ENCODE data around the gene DBX2. TPM values are rescaled to one million over a fixed set of nuclear protein-coding genes. Genes with fewer than 3 reads are reported as not detected.
"Not testable (repeated sequence)": the region's sequence is repeated elsewhere in the genome, so short reads cannot be mapped to it uniquely, and the experiment has no call there.

Gene DBX2
- total and polyA plus RNA-seq, 7 experiments from 2014 or later: not detected

DNA sequence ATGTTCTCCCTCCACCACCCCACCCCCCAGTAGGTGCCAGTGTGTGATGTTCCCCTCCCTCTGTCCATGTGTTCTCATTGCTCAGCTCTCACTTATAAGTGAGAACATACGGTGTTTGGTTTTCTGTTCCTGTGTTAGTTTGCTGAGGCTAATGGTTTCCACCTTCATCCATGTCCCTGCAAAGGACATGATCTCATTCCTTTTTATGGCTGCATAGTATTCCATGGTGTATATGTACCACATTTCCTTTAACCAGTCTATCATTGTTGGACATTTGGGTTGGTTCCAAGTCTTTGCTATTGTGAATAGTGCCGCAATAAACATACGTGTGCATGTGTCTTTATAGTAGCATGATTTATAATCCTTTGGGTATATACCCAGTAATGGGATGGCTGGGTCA lies 33.3 kb upstream of the DBX2 start:
- H3K4me1 ChIP-seq (ENCODE audit: control insufficient read depth in 2 of 2, insufficient read depth in 2 of 2, low read length in 2 of 2); H3K27me3 ChIP-seq (ENCODE audit: control insufficient read depth in 2 of 2, insufficient read depth in 2 of 2, low read length in 2 of 2); H3K27ac ChIP-seq (ENCODE audit: low read depth, low read length); ATAC-seq; intact Hi-C loops (cut with micrococcal nuclease); H3K4me3 ChIP-seq (ENCODE audit: low read length); CTCF ChIA-PET; H3K36me3 Mint-ChIP-seq; DNase-seq; H3K27ac Mint-ChIP-seq; H3K4me3 Mint-ChIP-seq; H3K9me3 ChIP-seq (ENCODE audit: control insufficient read depth in 2 of 3, low read length in 3 of 3); H3K36me3 ChIP-seq (ENCODE audit: control insufficient read depth in 2 of 3, insufficient read depth in 3 of 3, low read length in 3 of 3); H3K4me1 Mint-ChIP-seq; POLR2A ChIA-PET: not testable (repeated sequence)
- Mint-ChIP-seq H3K9me3 (peaks cover 0 to 18% (median 10%) of the 10 kb centered on the region in 11 donors), H3K27me3 (peaks cover 0 to 27% (median 12%) of the 10 kb centered on the region in 5 donors)

DNA sequence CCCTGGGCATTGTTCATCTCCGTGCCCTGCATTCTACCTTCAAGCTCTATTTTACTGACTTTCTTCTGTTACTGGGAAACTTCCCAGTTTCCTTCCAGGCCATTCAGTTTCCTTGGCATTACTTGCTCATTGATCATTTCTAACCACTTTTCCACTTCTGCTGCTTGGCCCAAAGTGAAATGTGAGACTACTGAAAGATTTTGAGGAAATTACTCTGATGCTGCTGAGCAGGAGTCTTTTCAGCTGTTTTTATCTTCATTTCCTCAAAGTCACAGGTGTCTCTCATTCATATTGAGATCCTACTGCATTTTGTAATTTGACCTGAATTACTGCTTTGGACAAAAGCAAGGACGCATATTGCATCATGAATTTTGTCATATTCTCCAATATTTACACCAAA lies 26.4 kb upstream of the DBX2 start:
- DNase-seq (no peak), ATAC-seq (no peak)
- Mint-ChIP-seq H3K4me3 (no peak overlapping the region), H3K36me3 (no peaks in the 10 kb centered on the region), H3K27me3 (peaks cover 5 to 23% (median 11%) of the 10 kb centered on the region in 5 donors), H3K4me1 (no peaks in the 10 kb centered on the region), H3K9me3 (peaks cover 0 to 6% (median 0%) of the 10 kb centered on the region in 11 donors), H3K27ac (no peak overlapping the region)
- Histone ChIP-seq H3K4me1 (ENCODE audit: control insufficient read depth in 2 of 2, insufficient read depth in 2 of 2, low read length in 2 of 2) (no peaks in the 10 kb centered on the region), H3K27ac (ENCODE audit: low read depth, low read length) (no peak overlapping the region), H3K36me3 (ENCODE audit: control insufficient read depth in 2 of 3, insufficient read depth in 3 of 3, low read length in 3 of 3) (no peaks in the 10 kb centered on the region), H3K4me3 (ENCODE audit: low read length) (no peak overlapping the region), H3K9me3 (ENCODE audit: control insufficient read depth in 2 of 3, low read length in 3 of 3) (no peaks in the 10 kb centered on the region), H3K27me3 (ENCODE audit: control insufficient read depth in 2 of 2, insufficient read depth in 2 of 2, low read length in 2 of 2) (no peaks in the 10 kb centered on the region)
- ChIA-PET POLR2A (no interaction called here), CTCF (no interaction called here)
- intact Hi-C loops (cut with micrococcal nuclease): no loop called here

DNA sequence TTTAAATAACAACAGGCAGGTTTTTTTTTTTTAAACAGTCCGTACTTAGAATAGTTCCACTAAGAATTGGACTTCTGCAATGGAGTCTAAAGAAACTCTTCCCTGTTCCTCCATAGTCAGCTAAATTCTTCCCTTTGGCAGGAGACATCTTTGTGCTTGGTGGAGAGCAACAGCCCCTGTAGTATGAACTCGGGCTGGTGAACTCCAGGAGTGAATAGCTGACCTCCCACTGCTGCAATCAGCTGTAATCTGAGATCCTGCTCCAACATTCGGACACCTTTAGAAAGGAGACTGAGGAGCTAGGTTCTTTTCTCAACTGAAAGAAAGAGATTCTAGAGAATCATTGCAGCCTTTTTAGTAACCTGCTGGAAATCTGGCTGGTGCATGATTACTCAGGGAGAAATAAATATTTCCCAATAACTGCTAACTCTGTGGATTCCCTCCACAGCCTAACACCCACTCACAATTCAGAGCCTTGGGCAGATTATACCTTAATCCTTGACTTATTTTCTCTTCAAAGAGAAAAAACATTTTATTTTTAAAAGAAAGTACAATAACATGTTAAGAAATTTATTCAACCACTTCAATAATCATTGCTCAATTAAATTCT lies 25.6 kb upstream of the DBX2 start:
- H3K4me1 ChIP-seq (ENCODE audit: control insufficient read depth in 2 of 2, insufficient read depth in 2 of 2, low read length in 2 of 2): no peaks in the 10 kb centered on the region
- no peaks in the 10 kb centered on the region for H3K4me1 Mint-ChIP-seq
- ChIA-PET CTCF (no interaction called here), POLR2A (no interaction called here)
- no peaks in the 10 kb centered on the region for H3K9me3 ChIP-seq (ENCODE audit: control insufficient read depth in 2 of 3, low read length in 3 of 3)
- H3K4me3 Mint-ChIP-seq: no peak overlapping the region
- peaks cover 0 to 6% (median 0%) of the 10 kb centered on the region in 11 donors for H3K9me3 Mint-ChIP-seq
- intact Hi-C loops (cut with micrococcal nuclease): no loop called here
- H3K27me3 ChIP-seq (ENCODE audit: control insufficient read depth in 2 of 2, insufficient read depth in 2 of 2, low read length in 2 of 2): no peaks in the 10 kb centered on the region
- no peak overlapping the region for H3K27ac ChIP-seq (ENCODE audit: low read depth, low read length)
- no peak for DNase-seq
- H3K27me3 Mint-ChIP-seq: peaks cover 5 to 23% (median 15%) of the 10 kb centered on the region in 5 donors
- no peak overlapping the region for H3K4me3 ChIP-seq (ENCODE audit: low read length)
- H3K27ac Mint-ChIP-seq: no peak overlapping the region
- no peaks in the 10 kb centered on the region for H3K36me3 Mint-ChIP-seq
- no peaks in the 10 kb centered on the region for H3K36me3 ChIP-seq (ENCODE audit: control insufficient read depth in 2 of 3, insufficient read depth in 3 of 3, low read length in 3 of 3)
- no peak for ATAC-seq

DNA sequence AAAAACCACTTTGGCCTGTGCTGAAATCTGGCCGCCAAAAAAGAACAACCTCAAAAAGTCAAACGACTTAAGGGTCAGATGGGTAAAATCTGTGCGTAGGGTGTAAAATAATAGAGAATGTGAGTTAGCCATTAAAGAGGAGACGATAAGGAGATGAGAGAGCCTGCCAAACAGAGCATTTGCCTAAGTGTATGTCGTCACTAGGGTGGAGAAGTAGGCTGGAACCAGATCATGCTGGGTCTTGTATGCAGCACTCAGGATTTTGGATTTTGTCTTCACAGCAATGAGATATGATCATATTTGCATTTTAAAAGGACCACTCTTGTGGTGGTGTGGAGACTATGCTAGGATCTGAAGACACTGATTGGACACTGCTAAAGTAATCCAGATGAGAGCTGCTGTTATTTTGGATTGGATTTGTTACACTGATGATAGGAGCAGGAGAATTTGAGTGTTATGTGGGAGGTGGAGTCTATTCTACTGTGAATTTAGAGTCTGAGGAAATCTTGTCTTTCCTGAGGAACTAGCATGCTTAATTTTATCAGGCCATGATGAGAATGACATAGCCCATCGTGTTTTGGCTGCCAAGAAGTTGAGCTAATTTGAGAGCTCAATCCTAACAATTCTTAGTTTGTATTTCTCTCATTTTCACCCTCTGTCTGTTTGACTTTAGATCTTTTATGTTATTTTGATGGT lies 24.8 kb upstream of the DBX2 start:
- DNase-seq: no peak
- no peaks in the 10 kb centered on the region for H3K36me3 Mint-ChIP-seq
- no peaks in the 10 kb centered on the region for H3K9me3 Mint-ChIP-seq
- Histone ChIP-seq H3K27ac (ENCODE audit: low read depth, low read length) (no peak overlapping the region), H3K4me1 (ENCODE audit: control insufficient read depth in 2 of 2, insufficient read depth in 2 of 2, low read length in 2 of 2) (no peaks in the 10 kb centered on the region), H3K36me3 (ENCODE audit: control insufficient read depth in 2 of 3, insufficient read depth in 3 of 3, low read length in 3 of 3) (no peaks in the 10 kb centered on the region), H3K4me3 (ENCODE audit: low read length) (no peak overlapping the region), H3K27me3 (ENCODE audit: control insufficient read depth in 2 of 2, insufficient read depth in 2 of 2, low read length in 2 of 2) (no peaks in the 10 kb centered on the region), H3K9me3 (ENCODE audit: control insufficient read depth in 2 of 3, low read length in 3 of 3) (no peaks in the 10 kb centered on the region)
- ATAC-seq: no peak
- no peak overlapping the region for H3K27ac Mint-ChIP-seq
- peaks cover 5 to 22% (median 11%) of the 10 kb centered on the region in 5 donors for H3K27me3 Mint-ChIP-seq
- intact Hi-C loops (cut with micrococcal nuclease): no loop called here
- ChIA-PET POLR2A (no interaction called here), CTCF (no interaction called here)
- no peak overlapping the region for H3K4me3 Mint-ChIP-seq
- H3K4me1 Mint-ChIP-seq: no peaks in the 10 kb centered on the region

DNA sequence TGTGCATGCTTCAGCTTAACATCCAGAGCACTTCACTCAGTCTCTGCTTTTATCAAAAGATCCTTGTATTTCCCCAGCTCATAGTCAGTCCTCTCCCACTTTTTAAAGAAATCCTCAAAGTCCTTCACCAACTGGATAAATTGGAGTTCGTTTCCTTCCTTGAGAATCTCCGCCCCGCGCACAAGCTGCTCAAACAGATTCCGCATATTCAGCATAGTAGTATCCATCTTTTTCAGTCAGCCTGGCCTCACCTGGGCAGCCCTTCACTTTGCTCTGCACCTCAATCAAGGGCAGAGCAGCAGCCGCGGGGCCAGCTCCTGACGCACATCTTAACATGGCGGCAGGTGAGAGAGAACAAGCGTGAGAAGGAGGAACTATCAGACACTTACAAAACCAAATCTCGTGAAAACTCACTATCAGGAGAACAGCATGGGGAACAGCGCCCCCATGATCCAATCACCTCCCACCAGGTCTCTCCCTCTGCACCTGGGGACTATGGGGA lies 14.3 kb upstream of the DBX2 start:
- ATAC-seq: no peak
- H3K4me1 Mint-ChIP-seq: no peaks in the 10 kb centered on the region
- no peak overlapping the region for H3K4me3 ChIP-seq (ENCODE audit: low read length)

DNA sequence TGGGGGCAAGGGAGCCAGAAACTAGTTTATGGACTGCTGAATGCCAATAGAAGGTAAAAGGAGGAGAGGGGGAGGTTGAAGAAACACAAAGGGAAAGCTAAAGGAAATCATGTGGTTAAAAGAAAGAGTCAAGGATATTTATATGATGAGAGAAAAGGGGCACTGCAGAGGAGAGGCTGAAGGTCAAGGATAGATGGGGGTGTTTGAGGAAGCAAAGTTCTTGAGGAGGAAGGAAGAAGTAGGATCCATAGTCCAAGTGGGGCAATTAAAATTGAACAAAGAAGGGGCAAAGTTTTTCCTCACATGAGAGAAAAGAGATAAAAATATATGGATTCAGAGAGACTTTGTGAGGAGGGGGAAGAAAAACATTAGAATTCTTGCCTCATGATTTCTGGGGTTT lies 10.1 kb upstream of the DBX2 start:
- Mint-ChIP-seq H3K36me3 (no peaks in the 10 kb centered on the region), H3K4me3 (no peak overlapping the region), H3K27ac (no peak overlapping the region), H3K4me1 (no peaks in the 10 kb centered on the region), H3K27me3 (peaks cover 0 to 22% (median 15%) of the 10 kb centered on the region in 5 donors), H3K9me3 (peaks cover 0 to 7% (median 3%) of the 10 kb centered on the region in 11 donors)
- Histone ChIP-seq H3K27ac (ENCODE audit: low read depth, low read length) (no peak overlapping the region), H3K9me3 (ENCODE audit: control insufficient read depth in 2 of 3, low read length in 3 of 3) (no peaks in the 10 kb centered on the region), H3K27me3 (ENCODE audit: control insufficient read depth in 2 of 2, insufficient read depth in 2 of 2, low read length in 2 of 2) (no peaks in the 10 kb centered on the region), H3K4me3 (ENCODE audit: low read length) (no peak overlapping the region), H3K36me3 (ENCODE audit: control insufficient read depth in 2 of 3, insufficient read depth in 3 of 3, low read length in 3 of 3) (no peaks in the 10 kb centered on the region), H3K4me1 (ENCODE audit: control insufficient read depth in 2 of 2, insufficient read depth in 2 of 2, low read length in 2 of 2) (no peaks in the 10 kb centered on the region)
- POLR2A ChIA-PET: no interaction called here
- ATAC-seq (no peak), DNase-seq (no peak)
- CTCF ChIA-PET: interaction anchor here (0.7 kb wide), 1 partner anchor 11 kb away, joined by 3 read pairs; no protein-coding TSS in a partner anchor
- intact Hi-C loops (cut with micrococcal nuclease): no loop called here

More for the DNA sequence above, 14.3 kb upstream of the DBX2 start:
- Histone ChIP-seq H3K27ac (ENCODE audit: low read depth, low read length) (no peak overlapping the region), H3K27me3 (ENCODE audit: control insufficient read depth in 2 of 2, insufficient read depth in 2 of 2, low read length in 2 of 2) (no peaks in the 10 kb centered on the region), H3K36me3 (ENCODE audit: control insufficient read depth in 2 of 3, insufficient read depth in 3 of 3, low read length in 3 of 3) (no peaks in the 10 kb centered on the region), H3K9me3 (ENCODE audit: control insufficient read depth in 2 of 3, low read length in 3 of 3) (no peaks in the 10 kb centered on the region), H3K4me1 (ENCODE audit: control insufficient read depth in 2 of 2, insufficient read depth in 2 of 2, low read length in 2 of 2) (no peaks in the 10 kb centered on the region)
- intact Hi-C loops (cut with micrococcal nuclease): no loop called here
- ChIA-PET POLR2A (no interaction called here), CTCF (no interaction called here)
- Mint-ChIP-seq H3K4me3 (no peak overlapping the region), H3K27me3 (peaks cover 0 to 30% (median 19%) of the 10 kb centered on the region in 5 donors), H3K9me3 (peaks cover 0 to 23% (median 4%) of the 10 kb centered on the region in 11 donors), H3K36me3 (no peaks in the 10 kb centered on the region), H3K27ac (no peak overlapping the region)
- no peak for DNase-seq

Measured in naive thymus-derived CD4-positive, alpha-beta T cell (primary cell).